Activated naive CD8-positive, alpha-beta T cell treated with anti-CD3 and anti-CD28 coated beads, Interleukin-2, amount 50 U/mL, for 16 hours (primary cell): ENCODE data around the gene PCED1B.
"Not testable (repeated sequence)": the region's sequence is repeated elsewhere in the genome, so short reads cannot be mapped to it uniquely, and the experiment has no call there.

Source experiments
- DNase-seq: peaks from one replicate; pipeline ENCODE4 v3.0.0-alpha.2; 2020; ENCODE audit warnings: low read depth, low spot score

The PCED1B gene

DNA sequence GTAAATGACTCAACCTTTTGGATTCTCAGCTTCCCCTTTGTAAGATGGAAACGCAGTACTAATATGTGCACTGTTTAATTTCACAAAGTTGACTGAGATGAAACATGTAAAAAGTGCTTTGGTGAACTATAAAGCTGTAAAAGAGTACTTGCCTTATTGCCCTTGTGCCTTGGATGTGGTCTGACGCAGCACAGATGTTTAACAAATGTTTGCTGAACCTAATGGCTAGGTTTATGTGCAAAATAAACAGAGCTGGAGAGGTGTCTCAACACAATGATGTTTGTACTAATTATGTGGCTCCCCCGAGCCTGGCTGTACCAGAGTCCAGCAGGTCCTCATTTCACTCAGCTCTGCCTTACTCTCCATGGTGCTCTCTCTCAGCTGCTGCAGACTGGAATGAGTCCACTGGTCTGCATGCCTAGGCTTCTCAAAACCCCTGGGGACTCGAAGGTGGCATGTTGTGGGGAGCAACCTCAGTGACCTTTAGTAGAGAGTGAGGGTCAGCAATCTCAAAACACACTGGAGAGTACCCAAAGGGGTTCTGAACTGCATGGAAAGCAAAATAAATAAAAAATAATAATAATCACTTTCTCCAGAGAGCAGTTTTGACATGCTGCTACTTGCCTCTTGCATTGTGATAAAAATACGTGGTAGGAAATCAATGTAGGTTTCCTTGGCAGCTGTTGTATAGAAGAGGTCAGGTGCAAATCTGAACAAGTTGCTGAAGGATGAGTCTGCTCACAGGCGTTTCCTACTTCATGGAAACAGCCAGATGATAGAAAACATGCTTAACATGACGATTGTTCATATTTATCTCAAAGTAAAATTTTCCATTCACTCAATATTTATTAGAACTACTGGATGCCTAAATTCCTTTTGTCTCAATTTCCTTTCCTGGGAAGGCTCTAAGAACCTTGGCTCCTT lies 8.9 kb downstream of the PCED1B start:
- DNase-seq = no peak

DNA sequence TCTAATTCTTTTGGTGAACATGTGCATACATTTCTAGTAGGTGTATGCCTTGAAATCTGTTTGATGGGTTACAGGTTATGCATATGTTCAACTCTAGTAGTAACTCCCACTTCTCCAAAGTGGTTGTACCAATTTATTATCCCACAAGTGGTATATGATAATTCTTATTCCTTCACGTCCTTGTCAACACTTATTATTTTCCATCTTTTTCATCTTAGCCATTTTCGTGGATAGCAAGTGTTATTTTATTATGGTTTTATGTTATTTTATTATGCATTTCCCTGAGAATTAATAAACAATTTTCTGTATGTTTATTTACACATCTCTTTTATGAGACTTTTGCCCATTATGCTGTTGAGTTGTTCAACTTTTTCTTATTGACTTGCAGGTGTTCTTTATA lies 11.6 kb downstream of the PCED1B start:
- no peak for DNase-seq

DNA sequence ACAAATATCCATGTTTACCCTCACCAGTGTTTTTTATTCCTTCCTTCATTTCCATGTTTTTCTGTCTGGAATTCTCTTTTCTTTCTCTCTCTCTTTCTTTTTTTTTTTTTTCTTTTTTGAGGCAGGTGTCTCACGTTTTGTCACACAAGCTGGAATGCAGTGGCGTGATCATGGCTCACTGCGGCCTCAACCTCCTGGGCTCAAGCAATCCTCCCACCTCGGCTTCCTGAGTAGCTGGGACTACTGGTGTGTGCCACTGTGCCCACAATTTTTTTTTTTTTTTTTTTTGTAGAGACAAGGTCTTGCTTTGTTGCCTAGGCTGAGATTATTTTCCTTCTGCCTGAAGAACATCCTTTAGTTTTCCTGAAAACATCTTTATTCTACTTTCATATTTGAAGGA lies 15.4 kb downstream of the PCED1B start:
- no peak for DNase-seq

DNA sequence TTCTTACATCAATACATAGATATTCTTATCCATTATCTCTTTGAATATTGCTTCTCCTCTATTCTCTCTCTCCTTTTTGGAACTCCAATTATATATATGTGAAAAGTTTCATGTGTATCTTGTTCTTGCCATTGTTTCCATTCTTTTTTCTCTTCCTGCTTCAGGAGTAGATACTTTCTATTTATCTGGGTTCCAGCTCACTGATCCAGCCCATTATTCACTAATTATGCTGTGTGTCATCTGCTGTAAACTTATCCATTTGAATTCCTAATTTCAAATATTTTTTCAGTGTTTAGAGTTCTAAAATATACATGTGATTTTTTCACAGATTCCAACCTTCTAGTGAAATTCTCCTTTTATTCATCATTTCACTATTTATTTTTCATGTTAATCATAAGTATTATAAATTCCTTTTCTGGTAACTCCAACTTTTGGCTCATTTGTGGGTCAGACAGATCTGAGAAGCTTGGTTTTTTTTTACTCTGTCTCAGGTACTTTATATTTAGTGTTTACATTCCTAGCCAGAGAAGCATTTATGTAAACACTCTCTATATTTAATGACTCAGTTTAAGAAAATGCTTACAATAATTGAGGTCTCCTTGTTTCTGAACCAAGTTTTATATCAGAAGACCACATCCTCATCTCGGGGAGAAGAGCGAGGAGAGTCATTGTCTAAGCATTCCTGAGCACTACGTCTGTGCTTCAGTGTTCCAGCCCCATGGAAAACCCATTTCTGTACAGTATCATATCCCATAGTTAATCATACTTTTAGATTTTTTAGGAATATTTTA lies 16.2 kb downstream of the PCED1B start:
- no peak for DNase-seq

DNA sequence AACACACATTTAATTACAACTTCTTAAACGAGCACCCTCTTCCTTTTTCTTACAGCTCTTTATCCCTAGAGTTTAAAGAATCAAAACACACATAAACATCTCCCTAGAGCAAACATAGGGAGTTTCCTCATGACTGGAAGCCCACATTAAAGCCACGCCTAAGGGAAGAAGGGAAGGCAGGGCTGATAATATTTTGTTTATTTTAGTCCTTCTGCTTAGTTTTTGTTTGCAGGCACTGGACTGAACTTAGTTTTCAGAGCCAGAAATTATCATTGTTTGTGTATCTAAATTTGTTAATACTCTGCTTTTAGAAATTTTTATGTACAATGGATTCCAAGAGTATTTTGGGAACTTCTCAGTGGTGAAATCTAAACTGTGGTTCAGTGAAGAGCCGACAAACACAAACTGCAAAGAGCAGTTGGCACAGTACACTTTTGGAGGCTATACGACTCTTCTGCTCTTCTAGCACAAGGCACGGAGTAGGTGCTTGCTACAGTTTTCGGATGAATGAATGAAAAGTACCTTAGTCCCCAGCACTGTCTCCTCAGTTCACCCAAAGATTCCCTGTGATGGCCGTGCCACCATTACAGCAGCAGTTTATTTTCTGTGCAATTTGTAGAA lies 18.0 kb downstream of the PCED1B start:
- no peak for DNase-seq

DNA sequence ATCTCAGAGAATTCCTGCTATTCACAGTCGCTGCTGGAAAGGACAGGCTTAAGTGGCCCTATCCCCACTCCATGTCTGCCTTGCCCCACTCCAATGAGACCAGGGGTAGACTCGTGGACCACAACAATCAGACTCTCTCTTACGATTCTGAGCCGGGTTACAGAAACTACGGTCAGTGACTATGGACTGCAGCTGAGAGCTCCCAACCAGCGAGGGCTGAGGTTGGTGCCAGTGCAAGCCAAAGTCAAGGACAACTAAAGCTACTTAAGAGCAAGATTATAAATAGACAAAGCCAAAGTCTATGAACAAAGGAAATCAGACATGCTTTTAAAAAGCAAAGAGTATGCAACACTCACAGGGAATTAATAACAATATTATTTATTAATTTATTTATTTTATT lies 18.7 kb downstream of the PCED1B start:
- DNase-seq = no peak

DNA sequence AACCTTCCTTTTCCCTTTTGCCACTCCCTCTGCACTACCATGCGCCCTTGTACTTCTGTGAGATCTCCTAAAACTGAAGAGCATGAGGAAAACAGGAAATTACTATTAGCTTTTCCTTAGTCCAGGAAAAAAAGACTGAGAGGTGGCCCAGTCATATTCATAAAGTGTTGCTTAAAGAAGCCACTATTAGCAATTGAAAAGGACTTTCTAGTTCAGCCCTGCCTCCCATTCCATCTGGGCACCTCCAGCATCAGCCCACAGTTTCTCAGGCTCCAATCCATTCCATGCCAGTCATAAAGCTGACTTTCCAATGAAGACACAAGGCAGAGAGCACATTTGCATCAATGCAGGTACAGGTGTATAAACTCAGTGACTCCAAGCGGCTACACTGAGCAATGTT lies 20.2 kb downstream of the PCED1B start:
- no peak for DNase-seq

DNA sequence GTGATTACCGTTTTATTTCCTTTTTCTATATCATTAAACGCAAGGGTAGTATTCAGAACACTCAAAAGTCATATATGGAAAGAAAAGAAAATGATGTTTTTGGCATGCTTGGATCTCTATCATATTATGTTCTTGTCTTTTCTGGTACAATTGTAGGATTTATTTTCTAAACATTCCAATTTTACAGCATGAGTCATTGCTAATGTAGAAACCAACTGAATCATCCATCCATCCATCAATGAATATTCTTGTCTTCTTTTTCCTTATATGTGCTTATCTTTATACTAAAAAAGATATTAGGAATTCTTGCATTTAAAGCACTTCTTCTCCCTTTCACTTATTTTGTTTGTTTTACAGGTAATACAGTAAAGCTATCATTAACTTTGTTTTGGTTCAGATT lies 20.7 kb downstream of the PCED1B start:
- no peak for DNase-seq

DNA sequence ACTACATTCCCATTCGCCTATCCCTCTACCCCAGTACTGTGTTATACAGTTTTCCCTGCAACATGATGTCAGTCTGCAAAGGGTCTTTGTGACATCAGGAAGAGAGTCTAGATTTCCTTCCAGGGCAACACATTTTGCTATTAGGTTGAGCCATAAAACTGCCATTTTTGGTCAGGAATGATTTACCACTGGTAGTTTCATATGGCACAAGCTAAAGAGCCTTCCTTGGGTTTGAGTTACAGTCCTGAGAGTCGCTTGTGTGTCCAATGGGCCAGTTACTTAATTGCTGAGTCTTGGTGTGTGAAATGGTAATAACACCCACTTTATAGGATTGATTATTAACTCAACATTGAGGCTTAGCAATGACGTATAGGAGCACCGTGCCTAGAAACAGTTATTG lies 23.0 kb downstream of the PCED1B start:
- no peak for DNase-seq

DNA sequence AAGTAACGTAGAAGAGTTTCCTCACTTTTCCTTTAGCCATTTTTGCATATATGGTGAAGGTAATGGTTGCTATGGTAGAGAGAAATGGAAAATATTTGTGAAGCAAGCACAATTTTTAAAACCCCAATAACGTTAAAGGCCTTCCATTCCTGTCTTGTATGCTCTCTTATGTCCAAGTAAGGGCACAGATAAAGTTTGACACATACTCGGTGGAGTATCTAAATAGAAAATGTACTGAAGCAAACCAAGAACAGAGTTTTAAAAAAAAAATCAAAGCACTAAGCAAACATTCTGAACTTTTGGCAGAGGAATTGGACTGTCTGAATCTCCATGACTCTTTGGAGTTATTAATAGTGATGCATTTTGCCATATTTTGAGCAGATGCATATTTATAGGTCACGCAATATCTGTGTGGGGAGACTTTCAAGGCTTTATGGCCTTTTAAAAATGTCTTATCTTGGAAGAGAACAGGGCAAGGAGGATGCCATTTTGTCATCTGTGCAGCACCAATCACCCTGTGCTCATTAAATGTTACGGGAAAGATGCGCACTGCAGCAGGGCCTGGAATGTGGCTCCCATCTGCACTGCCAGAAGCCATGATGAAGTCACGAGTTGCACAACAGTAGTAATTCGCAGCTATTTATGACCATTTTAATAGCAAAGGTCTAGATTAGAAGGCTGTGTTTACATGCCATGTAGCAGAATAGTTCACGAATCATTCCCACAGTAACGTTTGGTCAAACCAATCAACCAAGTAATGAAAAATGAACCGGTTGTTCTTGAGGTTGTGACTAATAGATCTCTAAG lies 23.6 kb downstream of the PCED1B start:
- no peak for DNase-seq

DNA sequence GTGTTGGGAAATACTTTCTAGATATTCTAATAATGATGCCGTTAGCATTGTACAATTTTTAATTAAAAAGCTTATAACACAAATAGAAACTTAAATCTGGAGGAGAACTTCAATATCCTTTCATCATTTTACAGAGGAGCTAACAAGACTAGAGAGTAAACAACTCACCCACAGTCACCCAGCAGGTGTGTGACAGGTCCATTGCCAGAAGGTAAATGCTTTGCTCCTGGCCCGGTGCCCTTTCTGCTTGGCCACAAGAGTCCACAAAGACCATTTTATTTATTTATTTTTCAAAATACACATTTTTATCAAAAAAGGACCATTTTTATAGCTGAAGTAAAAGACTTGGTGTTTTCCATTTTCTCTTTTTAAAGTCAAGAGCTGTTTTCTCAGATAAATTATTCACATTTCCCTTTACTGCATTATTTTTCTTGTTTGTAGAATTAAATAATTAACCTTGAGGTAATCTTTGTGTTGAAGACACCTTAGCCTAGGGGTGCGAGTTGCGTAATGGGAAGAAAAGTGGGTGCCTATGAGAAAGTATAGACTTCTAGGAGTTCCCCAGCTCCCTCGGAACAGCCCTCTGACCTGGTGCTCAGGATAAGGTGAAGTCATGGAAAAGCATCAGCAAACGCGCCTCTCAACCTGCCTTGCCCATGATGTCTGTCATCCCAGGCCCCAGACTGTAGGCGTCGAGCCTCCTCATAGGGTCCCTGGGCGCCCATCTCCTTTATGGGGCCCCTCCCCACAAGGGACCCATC lies 26.7 kb downstream of the PCED1B start:
- DNase-seq = no peak

DNA sequence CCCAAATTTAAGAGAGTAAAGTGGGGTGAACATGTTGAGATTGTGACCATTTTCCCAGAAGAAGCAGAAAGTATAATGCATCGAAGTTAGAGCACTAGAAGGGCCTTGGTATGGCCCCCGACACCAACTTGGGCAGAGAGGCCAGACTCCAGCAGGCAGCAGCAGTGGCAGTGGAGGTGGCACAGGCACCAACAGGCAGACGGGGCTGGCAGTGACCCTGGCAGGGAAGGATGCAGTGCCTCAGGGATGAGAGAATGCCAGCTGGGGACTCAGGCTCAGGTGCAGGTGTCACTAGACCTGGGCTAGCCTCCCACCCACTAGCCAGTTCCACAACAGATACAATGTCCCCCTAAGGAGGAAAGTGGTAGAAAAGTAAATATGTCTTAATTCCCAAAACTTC lies 28.0 kb downstream of the PCED1B start:
- DNase-seq = no peak

DNA sequence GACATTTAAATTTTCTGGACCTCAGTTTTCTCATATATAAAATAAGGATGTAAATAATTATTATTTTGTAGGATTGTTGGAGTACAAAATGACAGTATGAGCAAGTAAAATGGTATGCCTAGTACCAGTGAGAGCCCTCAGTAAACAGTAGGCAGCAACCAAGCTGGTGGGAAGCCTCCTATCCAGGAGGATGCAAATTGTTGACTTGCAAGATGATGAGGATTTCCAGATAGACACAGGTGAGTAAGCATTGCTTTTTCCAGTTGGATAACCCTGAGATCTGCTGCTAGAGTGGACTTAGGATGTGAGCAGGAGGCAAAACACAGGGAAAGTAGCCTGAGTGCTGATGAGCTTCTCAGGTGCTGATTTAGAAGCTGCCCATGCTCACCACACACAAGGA lies 28.5 kb downstream of the PCED1B start:
- DNase-seq = no peak

DNA sequence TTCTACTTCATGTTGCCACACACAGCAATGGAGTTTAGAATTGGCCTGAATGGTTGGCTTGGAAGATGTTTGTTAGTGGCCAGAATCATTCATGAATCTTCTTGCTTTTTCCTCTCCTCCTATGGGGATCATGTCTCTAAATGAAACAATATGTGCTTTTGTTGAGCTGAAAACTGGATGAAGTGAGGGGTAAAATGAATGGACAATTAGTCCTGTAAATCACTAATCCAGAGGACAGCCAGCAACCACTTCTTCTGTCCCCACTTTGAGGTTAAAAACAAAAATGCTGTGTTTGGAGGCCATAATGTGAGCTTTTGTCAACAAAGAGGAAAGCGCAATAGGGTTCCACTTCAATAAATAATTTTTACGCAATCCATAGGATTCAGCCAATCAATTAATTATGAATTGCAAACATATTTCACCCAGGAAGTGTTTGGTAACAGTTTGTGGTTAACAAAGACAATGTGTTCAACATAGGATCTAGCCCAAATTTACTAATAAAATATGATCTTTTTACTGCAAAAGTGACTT lies 30.7 kb downstream of the PCED1B start:
- DNase-seq = no peak

DNA sequence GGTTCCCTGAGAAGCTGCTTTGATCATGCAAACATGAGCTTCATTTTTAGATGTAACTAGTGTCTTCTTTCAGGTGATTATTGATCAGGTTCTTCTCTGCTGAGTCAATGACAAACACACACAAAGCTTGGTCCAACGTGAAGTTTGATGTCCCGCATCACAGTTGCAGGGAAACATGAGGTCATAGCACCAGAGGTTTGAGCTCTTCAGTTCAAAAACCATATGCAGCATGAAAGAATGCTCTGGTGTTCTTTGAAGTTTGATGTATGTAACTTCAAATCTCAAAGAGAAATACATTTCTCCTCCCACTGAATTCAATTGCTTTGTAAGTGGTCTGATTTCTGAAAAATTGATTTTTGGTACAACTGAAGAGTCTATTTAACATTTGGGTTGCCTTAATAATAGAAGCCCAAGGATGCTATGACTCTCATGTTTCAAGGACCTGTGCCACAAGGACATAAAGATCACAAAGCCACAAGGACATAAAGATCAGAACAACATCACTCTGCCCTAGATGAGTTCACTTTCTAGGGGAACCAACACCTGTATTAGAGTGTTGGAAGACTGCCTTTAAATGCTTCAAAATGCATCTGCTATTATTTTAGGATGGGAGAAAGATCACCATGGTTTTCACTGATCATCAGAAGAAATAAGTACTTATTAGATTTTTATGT lies 31.4 kb downstream of the PCED1B start:
- DNase-seq = no peak

DNA sequence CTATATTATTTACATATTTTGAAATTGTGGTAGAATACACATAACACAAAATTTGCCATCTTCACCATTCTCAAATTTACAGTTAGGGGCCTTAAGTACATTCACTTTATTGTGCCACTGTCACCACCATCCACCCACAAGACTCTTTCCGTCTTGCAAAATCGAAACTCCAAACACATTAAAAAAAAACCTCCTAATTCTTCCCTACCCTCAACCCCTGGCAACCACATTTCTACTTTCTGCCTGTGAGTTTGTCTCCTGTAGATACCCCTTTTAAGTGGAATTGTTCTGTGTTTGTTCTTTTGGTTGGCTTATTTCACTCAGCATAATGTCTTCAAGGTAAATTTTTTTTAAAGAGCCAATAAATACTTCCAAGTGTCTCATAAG lies 32.0 kb downstream of the PCED1B start:
- DNase-seq = no peak

DNA sequence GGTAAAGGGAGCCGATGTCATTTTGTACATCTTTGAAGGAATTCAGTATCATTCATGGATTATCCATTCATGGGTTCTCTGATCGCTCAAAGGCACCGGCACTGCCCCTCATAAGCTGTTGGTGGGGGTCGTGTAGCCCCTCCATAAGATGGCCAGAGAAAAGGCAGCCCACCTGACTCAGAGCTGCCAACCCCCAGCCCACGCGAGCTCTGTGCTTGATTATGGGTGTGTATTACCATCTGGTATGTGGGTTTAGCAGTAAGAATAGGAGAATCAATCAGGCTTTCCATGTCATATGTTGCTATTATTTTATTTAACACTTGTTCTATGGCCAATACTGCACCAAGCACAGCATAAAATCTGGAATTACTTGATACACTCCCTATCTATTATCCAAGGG lies 32.4 kb downstream of the PCED1B start:
- no peak for DNase-seq

DNA sequence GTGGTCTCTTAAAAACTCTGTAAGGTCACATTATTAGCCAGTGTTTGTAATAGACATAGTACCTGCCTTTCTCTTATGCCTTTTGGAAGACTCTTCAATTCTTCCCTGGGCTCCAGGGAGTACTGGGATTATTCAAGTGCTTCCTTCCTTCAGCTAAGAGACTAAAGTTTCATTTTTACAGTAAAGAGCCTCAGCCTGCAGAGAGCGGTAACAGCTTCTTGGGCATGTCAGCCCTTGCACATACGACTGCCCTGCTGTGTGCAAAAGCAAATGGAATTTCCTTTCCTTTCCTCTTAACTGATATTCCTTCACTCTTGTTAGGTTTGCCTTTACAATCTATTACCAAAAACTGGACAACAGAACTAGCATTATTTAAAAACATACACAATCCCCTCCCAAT lies 33.3 kb downstream of the PCED1B start:
- DNase-seq = no peak

DNA sequence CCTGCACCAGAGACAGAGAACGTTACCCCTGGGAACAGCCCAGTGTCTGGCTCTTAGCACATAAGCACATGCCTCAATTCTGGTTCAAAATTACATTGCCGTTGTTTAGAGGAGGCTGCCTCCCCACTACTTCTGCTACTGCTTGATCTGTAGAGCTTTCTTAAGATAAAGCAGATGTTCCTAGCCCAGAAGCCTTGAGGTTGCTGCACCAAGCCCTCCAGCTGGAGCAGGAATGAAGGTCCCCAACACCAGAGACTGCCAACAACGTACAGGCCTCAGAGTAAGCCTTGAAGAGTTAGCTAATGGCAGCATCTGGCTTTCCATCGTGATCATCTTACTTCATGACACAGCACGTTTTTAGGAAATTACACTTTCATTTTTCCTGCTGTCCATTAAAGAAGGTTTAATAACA lies 35.1 kb downstream of the PCED1B start:
- no peak for DNase-seq

DNA sequence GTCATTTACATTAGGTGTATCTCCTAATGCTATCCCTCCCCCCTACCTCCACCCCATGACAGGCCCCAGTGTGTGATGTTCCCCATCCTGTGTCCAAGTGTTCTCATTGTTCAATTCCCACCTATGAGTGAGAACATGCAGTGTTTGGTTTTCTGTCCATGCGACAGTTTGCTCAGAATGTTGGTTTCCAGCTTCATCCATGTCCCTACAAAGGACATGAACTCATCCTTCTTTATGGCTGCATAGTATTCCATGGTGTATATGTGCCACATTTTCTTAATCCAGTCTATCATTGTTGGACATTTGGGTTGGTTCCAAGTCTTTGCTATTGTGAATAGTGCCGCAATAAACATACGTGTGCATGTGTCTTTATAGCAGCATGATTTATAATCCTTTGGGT lies 37.9 kb downstream of the PCED1B start:
- not testable (repeated sequence) for DNase-seq
